Right hindlimb (tissue), 1 donor: ENCODE results near the gene LTB4R2.

ENCODE experiments used
- DNase-seq: peaks from one replicate; pipeline ENCODE4 v3.0.0-alpha.2; 2018

Gene LTB4R2, protein sequence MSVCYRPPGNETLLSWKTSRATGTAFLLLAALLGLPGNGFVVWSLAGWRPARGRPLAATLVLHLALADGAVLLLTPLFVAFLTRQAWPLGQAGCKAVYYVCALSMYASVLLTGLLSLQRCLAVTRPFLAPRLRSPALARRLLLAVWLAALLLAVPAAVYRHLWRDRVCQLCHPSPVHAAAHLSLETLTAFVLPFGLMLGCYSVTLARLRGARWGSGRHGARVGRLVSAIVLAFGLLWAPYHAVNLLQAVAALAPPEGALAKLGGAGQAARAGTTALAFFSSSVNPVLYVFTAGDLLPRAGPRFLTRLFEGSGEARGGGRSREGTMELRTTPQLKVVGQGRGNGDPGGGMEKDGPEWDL

DNA sequence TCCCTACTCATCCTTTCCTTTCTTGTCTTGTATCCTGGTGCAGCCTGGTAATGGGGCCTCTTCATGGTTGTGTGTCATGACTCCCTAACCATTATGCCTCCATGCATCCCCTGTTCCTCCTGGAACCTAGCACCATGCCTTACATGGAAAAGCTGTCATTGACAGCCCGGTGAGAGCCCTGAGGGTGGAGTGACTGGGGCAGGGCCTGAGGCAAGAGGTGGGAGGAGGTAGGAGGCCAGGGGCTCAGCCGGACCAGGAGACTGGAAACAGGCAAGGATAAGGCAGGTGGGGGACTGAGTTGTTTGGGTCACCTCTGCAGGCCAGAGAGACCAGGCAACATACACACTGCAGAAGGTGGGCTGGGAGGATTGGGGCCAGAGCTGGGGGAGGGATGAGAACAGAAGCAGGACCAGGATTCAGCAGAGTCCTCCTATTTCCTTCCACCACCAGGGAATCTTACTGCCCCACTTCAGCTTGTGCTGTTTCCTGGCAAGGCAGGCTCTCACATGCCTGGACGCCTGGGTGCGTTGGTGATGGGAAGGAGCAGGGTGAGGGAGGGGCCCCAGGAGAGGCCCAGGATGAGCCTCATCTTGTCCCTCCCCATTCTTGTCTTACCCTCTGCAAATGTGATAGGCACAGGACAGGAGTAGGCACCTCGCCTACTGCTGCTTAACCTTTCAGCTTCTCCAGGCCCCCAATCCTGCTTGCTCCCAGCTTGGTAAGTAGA is at the start of gene LTB4R2:
LTB4R2 (plus strand) TSS at position 603 of the 727 bp plus-strand sequence. CDS start 525 bp downstream, outside the sequence.
- DNase-seq, result peak; percentile 19

DNA sequence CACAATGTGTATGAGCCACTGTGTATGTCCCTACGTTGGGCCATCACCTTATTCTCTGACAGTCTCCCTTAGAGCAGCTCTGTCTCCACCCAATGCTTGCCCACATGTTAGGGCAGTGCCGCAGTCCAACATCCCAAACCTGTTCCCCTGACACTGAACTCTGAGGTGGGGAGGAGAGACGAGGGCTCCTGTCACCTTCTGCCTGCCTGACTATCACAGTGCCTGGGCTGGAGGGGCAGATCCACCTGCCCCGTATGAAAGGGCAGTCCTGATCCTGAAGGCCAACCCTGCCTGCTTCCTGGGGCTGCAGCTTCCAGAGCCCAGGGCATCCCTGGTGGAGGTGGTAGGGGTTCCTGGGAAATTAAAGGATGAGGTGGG is 49.2 kb upstream of the LTB4R2 start:
- DNase-seq, result no peak

DNA sequence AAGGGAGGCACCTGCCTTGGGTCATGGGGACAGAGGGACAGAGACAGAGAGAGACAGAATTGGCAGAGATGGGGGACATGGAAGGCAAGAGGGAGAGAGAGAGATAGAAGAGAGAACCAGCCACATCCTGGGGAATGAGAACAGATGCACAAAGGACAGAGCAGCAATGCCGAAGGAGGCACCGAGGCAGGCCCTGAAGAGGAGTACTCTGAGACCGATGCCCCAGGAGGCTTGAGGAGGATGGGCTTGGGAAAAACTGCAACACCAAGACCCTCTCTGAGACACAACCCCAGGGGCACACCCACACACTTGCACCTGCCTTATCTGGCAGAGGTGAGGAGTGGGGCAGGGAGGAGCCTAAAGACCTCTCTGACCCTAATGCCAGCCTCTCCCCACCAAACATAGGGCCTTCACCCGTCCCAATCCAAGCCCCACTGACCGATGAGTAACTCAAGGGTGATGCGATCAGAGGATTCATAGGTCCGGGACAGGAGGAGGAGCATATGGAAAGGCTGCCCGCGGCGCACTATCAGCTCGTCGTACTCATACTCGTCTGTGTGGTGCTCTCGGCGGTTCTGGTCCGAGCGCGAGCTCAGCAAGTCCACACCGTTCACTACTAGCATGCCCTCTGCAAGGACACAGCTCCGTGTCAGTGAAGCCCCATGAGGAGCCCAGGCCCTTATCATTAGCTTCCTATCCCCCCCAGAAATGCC is 48.5 kb upstream of the LTB4R2 start:
- DNase-seq, result no peak

DNA sequence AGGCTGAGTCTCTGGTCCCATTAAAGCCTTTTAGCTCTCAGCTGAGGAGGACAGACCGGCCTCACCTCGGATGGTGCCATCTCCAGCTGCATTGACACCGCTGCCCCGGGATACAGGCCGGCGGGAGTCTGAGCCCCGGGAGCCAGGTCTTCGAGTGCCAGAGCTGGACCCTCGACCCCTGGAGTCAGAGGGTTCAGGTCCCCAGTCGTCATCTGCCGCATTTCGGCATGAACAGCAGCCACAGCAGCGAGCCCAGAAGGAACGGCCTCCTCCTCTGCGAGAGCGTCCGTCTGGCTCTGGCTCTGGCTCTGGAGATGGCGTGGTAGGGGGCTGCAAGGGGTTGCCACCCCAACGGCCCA is 48.0 kb upstream of the LTB4R2 start:
- no peak for DNase-seq

DNA sequence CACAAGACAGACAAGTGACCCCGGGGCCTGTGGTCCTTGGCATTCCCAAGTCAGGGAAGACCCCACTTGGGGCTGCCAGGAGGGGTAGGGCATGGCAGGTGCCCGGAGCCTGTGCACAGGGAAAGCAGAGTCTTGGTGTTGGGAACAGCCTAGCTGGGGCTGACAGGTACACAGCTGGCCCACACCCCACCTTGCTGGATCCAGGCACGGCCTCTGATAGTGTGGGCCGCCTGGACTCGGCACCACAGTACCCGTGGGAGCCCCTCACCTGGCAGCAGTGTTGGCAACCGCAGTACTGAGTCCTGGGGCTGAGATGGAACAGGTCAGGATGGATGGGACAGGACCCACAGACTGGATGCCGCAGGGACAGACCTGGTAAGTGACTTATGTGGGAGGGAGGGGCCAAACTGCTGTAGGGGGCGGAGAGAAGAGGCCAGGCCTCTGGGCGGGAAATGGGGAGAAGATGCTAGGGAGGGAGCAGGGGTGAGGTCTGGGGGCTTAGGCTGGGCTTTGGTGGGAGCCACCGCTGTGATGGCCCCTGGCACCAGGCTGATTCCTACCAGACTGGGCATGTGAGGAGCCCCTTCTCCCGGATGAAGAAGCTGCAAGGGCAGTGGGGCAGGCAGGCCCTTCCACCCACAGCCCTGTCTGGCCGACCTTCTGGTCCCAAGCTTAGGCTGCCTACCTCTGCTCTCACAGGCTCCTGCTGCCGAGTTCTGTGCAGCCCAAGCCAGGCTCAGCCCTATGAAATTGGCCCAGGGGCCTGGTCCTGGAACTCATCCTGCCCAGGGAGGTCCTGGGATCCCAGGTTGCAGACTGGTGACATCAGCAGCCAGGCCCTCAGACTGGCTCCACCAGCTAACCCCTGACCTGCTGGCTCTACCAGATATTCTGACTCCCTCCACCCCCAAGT is 46.9 kb upstream of the LTB4R2 start, which contains the start of gene TGM1:
TGM1 (minus strand) TSS at position 357 of the 913 bp plus-strand sequence. CDS start 825 bp downstream, outside the sequence.
- DNase-seq, result no peak

DNA sequence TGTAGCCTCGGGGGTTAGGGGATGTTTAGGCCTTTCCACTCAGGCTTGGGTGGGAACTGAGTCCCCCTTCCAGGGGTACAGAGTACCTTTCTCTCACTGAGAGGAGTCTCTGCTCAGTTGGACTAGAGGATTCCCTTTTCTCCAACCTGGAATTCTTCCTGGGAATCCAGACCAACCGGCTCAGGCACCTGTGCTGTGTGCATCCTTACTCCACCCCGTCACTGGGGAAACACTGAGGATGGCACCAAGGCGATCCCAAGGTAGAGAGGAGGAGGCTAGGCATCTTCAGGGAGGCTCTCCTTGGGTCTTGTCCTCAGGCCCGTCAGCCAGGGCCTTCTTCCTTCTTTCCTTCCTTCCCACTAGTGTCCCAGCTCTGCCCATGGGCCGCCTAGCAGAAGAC is 46.1 kb upstream of the LTB4R2 start:
- DNase-seq, result no peak

DNA sequence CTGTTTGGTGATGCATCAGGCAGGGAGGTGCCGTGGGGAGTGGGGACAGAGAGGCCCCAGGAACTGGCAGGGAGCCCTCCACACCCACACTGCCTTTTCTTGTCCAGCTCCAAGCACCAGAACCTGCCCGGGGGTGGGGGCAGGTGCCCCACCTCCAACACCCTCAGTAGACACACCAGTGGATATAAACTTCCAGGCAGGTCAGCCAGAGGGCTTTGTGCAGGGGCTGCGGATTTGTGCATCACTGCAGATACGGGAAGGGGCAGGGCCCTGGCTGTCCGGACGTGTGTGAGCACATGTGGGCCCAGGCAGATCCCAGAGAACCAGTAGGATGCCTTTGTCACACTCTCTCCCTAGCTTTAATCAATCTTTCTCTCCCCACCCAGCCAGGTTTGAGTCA is 45.6 kb upstream of the LTB4R2 start:
- DNase-seq, result peak; percentile 25

DNA sequence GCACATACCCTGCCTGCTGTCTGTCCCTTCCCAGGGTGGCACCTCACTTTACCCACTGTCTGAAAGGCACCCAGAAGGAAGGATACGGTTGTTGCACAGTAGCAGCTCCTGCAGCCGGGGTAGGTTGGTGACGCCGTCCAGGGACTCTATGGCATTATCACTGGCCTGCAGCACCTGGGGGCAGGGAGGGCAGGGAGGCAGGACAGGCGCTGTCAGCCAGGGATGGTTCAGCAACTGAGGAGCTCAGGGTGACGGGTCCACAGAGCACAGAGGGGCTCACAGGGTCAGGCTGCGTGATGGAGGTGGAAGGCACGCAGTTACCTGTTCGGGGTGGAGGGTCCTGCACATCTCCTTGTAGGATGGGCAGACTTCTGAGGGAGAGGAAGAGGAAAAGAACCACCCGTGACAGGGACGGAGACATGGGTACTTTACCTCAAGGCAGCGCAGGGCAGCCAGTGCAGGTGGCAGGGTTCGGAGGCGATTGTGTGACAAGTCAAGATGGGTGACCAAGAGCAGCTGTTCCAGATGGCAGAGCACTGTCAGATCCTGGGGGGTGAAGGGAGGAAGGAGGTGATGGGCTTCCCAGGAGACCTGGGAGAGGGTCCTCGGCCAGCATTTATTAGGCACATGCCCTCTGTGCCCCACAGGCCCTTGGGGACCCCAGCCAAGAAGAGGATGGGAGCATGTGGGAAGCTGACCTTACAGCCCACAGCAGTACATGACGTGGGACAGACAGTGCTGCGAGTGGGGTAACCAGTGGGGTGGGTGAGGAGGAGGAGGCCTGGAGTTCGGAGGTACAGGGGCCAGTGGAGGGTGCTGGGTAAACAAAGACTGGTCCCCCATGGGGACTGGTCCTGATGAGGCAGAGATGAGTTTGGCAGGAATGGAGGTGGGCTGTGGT is 43.3 kb upstream of the LTB4R2 start:
- DNase-seq, result no peak

DNA sequence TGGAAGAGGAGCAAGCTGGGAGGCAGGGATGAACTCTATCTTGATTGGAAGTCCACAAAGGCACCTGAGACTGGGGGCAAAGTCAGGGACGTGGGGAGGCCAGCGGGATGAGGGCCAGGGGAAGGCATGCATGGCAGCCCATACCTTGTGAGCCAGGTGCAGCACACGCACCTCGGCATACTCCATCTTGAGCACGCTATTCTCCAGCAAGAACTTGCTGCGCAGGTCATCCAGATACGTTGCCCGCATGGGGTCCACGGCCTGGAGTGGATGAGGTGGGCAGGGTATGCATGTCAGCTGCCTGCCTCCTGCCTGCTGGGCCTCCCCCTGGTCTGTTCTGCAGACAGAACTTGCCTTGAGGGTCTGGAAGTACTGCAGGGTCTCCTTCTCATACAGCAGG is 42.4 kb upstream of the LTB4R2 start:
- DNase-seq, result no peak

DNA sequence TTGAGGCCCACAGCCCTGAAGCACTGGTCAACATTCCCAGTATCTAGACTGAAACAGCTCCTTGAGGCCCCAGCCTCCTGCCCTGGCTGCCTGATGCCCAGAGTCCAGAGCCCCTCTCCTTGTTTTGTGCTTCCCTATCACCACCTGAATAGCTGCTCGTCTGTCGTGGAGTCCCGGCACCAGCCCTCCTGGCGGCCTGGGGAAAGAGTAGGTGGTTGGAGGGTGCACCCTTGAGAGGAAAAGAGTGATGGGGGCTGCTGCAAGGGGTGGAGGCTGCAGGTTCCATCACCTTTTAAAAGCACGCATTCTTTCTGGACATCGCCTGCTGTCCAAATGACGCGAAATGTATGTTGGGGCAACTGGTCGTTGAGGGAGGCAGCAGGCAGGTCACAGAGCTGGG is 41.7 kb upstream of the LTB4R2 start:
- DNase-seq, result no peak

DNA sequence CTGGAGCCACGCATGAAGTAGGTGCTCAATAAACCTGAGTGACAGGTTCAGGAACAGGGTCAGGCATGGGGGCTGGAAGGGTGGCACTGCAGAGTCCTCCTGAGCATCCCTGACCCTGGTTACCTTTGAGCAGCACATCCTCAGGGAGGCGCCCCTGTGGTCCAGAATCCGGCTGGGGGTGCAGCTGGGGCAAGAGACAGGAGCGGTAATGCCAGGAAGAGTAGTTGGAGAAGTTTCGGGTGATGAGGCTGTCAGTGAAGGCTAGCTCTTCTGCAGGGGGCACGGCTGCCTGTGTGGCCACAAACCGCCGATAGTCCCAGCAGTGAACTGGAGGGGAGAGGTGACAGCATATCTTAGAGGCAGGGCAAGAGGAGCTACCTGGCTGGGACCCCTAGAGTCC is 40.6 kb upstream of the LTB4R2 start:
- DNase-seq, result no peak

DNA sequence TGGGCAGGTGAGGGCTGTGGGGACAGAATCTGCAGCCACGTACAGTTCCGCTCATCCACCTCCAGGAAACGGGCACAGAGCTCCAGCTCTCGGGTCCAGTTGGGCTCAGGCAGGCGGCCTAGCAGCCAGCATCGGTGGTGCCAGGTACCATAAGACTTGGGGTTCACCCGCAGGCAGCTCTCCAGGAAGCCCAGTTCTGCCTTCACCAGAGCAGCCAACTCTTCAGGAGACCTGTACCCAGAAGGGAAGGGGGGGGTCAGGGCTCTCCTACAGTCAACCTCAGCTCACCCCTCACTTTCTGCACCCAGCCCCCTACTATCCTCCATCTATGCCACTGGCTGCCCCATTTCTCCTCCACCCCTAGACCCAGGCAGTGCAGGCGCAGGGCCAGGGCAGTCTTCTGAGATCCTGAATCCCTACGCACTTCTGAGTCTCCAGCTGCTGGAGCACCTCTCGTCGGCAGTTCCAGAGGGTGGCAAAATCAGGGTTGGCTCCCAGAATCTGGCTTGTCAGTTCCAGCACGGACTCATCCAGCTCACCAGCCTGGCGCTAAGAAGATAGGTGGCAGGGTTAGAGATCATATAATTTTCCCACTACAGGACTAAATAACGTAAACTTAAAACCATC is 39.9 kb upstream of the LTB4R2 start:
- DNase-seq, result no peak

DNA sequence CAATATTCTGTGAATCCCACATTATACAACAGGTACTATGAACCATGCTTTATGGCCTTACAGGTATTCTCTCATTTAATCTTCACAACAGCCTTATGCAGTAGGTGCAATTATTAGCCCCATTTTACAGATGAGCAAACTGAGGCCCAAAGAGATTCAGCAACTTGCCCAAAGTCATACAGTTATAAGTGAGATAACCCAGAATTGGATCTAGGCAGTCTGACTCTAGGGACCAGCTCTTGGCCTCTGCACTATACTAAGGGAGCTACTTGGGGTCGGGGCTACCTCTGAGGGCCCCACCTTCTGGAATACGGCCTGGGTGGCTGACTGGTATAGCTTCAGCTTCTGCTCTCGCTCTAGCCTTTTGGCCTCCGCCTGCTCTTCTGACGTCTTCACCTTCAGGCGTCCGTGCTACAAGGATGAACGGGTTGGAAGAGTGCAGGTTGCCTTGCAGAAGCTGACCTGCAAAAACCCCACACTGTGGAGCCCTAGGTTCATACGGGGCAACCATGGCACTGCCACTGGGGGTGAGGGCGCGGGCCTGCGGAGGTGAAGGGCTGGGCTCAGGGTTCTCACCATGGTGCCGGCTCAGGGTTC is 39.3 kb upstream of the LTB4R2 start:
- no peak for DNase-seq

DNA sequence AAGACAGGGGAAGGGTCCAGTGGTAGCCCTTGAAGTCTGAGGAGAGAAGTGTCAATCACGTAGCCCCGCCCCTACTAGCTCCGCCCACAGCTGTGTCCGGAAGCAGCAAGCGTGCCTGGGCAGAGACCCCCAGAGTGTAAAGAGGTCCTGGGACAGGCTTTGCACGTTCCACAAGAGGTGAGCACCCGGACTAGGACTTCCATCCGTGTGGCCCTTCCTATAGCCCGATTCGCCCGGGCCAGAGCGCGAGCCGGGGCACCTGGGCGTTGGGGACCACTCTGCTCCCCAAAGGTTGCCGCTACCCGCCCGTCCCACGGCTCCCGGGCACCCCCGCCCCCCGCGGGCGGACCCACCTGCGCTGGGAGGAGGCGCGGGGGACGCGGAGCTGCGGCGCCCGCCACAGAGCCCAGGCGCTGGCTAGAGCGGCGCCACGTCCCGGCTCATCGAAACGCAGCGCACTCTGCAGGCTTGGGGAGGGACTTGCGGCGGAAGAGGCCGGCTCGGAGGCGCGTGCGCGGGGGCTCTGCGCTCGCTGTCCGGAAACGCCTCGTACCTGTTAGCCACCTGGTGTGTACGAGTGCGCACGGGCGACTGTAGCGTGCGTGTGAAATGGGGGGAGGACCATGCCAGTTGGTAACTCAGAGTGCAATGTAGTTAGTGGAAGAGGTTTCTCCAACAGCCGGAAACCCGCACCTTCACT is 38.7 kb upstream of the LTB4R2 start, which contains the start of gene RABGGTA:
RABGGTA (minus strand) TSS at position 464 of the 700 bp plus-strand sequence. CDS start 482 bp downstream, outside the sequence.
- peak; percentile 91 for DNase-seq

DNA sequence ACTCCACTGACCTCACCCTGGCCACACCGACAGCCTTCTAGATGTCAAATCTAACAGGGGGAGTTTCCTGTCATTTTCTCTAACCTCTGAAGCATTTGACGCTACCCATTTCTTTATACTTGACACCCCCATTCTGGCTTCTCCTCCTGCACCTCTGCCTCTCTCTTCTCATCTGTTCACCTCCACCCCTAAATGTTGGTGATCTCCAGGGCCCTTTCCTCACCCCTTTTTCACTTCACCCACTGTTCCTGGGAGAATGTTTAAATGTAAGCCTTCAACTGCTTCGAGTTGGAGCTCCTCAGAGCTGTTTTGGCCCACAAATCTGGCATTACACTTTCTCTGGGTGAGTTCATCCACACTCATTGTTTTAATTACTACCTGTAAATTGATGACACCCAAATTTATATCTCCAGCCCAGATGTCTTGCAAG is 38.1 kb upstream of the LTB4R2 start:
- no peak for DNase-seq

DNA sequence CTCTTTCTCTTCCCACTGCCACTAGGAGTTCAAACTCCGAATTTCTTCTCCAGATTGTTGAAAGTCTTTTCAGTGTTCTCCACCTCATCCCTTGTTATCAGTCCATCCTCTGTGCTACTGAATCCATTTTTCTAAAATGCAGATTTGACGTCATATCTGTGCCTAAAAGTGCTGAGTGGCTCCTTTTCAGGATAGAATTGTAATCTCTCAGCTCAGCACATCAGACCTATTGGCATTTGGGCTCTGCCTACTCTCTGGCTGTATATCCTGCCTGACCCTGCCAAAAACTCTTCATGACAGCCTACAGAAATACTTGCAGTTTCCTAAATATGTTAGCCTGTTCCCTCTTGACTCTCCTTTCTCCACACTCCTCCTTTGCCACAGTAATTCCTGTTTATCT is 37.5 kb upstream of the LTB4R2 start:
- DNase-seq, result no peak

DNA sequence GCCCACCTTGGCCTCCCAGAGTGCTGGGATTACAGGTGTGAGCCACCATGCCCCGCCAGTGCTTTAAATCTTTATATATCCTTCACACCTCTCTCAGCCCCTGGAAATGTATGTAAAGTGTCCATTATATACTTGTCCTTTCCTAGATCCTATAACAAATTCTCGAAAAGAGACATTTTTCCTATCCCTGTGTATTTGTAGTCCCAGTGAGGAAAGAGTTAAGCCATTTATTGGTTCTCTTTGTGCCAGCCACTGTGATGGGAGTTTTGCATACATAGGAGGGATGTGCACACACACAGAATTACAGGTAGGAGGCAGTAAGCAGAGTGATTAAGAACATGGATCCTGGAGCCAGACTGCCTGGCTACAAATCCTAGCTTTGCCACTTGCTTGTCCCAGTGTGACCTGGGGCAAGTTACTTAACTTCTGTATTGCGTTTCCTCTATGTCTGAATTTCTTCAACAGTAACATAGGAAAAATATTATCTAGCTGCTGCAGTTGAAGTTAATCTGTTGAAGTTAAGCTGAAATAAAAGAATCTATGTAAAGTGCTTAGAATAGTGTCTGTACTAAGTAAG is 36.4 kb upstream of the LTB4R2 start:
- DNase-seq, result no peak

DNA sequence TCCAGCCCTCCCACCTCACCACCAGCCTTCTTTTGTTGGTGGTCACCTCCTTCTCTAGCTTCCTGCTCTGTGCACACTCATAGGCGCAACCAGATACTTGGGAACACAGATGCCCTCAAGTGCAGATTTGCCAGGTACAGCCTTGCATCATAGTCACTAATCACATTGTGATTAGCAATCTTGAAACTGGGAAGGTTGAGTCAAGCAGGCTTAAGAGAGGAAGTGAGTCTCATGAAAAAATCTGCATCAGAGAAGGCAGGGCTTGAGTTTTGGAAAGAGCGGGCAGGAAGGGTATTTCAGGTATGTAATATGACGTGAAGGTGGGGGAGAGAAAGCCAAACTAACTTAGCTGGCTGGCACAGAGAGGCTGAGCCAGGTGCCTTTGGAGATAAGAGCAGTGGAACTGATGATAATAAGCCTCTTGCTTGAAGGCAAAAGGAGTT is 35.8 kb upstream of the LTB4R2 start:
- no peak for DNase-seq

DNA sequence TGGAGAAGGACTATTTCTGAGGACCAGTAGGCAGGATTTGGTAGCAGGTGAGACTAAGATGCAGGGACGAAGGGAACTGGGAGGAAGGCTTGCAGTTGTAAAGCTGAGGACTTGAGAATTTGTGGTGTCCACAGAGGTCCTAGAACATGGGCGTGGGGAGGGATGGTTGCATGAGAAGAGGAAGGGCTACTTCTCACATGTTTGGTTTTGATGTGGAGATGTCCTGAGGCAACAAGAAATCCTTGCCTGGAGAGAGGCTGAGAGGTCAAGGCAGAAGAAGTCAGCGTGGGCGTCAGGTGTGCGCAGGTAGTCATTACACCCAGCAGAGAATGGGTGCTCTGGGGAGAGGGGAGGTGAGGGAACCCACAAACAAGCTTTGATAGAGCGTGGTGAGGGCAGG is 32.9 kb upstream of the LTB4R2 start:
- DNase-seq, result no peak
